ENCODE data around the gene TEX26. TPM values are rescaled to one million over a fixed set of nuclear protein-coding genes. Genes with fewer than 3 reads are reported as not detected.

Gene TEX26
- total RNA-seq, 2 donors from 2014 or later: not detected

- no peak overlapping the region for H3K27ac ChIP-seq (ENCODE audit: low read depth, low read length)
- TF ChIP-seq, protein P1, sequence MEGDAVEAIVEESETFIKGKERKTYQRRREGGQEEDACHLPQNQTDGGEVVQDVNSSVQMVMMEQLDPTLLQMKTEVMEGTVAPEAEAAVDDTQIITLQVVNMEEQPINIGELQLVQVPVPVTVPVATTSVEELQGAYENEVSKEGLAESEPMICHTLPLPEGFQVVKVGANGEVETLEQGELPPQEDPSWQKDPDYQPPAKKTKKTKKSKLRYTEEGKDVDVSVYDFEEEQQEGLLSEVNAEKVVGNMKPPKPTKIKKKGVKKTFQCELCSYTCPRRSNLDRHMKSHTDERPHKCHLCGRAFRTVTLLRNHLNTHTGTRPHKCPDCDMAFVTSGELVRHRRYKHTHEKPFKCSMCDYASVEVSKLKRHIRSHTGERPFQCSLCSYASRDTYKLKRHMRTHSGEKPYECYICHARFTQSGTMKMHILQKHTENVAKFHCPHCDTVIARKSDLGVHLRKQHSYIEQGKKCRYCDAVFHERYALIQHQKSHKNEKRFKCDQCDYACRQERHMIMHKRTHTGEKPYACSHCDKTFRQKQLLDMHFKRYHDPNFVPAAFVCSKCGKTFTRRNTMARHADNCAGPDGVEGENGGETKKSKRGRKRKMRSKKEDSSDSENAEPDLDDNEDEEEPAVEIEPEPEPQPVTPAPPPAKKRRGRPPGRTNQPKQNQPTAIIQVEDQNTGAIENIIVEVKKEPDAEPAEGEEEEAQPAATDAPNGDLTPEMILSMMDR (conservative IDR thresholded peaks at IDR 0.05): no peak
- no peaks in the 10 kb centered on the region for H3K4me1 ChIP-seq (ENCODE audit: control insufficient read depth, insufficient read depth, low read length)
- 88 to 100% methylated on average over 1 to 4 of the region's 4 CpGs for WGBS, 2 experiments (ENCODE audit: insufficient coverage in 1 of 2, insufficient read length in 1 of 2)
- Mint-ChIP-seq H3K27ac (no peak overlapping the region), H3K4me1 (peaks cover 16% of the 10 kb centered on the region), H3K9me3 (no peaks in the 10 kb centered on the region), H3K36me3 (ENCODE audit: low read depth) (no peaks in the 10 kb centered on the region), H3K27me3 (ENCODE audit: insufficient read depth) (no peaks in the 10 kb centered on the region), H3K4me3 (no peak overlapping the region)
- DNase-seq: no peak
- H3K4me3 ChIP-seq (ENCODE audit: low read length): no peak overlapping the region
- no peaks in the 10 kb centered on the region for H3K36me3 ChIP-seq (ENCODE audit: control insufficient read depth, insufficient read depth, low read length)
- H3K9ac ChIP-seq (ENCODE audit: extremely low read depth, low read length, poor library complexity, severe bottlenecking): no peak overlapping the region
- H3K9me3 ChIP-seq (ENCODE audit: control insufficient read depth, low read length): no peaks in the 10 kb centered on the region
- no peaks in the 10 kb centered on the region for H3K27me3 ChIP-seq (ENCODE audit: control insufficient read depth, insufficient read depth, low read length, poor library complexity, severe bottlenecking)
Observed at GRCh38 chr13:30984620-30985019, 52.2 kb downstream of the TEX26 start.

GRCh38 chr13:30985637-30986205 is 53.3 kb downstream of the TEX26 start:
- Mint-ChIP-seq H3K4me1 (peaks cover 16% of the 10 kb centered on the region), H3K36me3 (ENCODE audit: low read depth) (no peaks in the 10 kb centered on the region), H3K9me3 (no peaks in the 10 kb centered on the region), H3K27me3 (ENCODE audit: insufficient read depth) (no peaks in the 10 kb centered on the region), H3K27ac (no peak overlapping the region), H3K4me3 (no peak overlapping the region)
- no peaks in the 10 kb centered on the region for H3K36me3 ChIP-seq (ENCODE audit: control insufficient read depth, insufficient read depth, low read length)
- DNase-seq: no peak
- 84 to 100% methylated on average over 1 to 3 of the region's 3 CpGs for WGBS, 2 experiments (ENCODE audit: insufficient coverage in 1 of 2, insufficient read length in 1 of 2)
- H3K27me3 ChIP-seq (ENCODE audit: control insufficient read depth, insufficient read depth, low read length, poor library complexity, severe bottlenecking): no peaks in the 10 kb centered on the region
- no peak overlapping the region for H3K9ac ChIP-seq (ENCODE audit: extremely low read depth, low read length, poor library complexity, severe bottlenecking)
- H3K4me1 ChIP-seq (ENCODE audit: control insufficient read depth, insufficient read depth, low read length): no peaks in the 10 kb centered on the region
- H3K4me3 ChIP-seq (ENCODE audit: low read length): no peak overlapping the region
- no peak overlapping the region for H3K27ac ChIP-seq (ENCODE audit: low read depth, low read length)
- TF ChIP-seq, protein P1 (conservative IDR thresholded peaks at IDR 0.05): no peak
- no peaks in the 10 kb centered on the region for H3K9me3 ChIP-seq (ENCODE audit: control insufficient read depth, low read length)

- Histone ChIP-seq H3K4me1 (ENCODE audit: control insufficient read depth, insufficient read depth, low read length) (no peaks in the 10 kb centered on the region), H3K4me3 (ENCODE audit: low read length) (no peak overlapping the region), H3K27ac (ENCODE audit: low read depth, low read length) (no peak overlapping the region), H3K27me3 (ENCODE audit: control insufficient read depth, insufficient read depth, low read length, poor library complexity, severe bottlenecking) (no peaks in the 10 kb centered on the region), H3K9me3 (ENCODE audit: control insufficient read depth, low read length) (no peaks in the 10 kb centered on the region), H3K36me3 (ENCODE audit: control insufficient read depth, insufficient read depth, low read length) (no peaks in the 10 kb centered on the region), H3K9ac (ENCODE audit: extremely low read depth, low read length, poor library complexity, severe bottlenecking) (no peak overlapping the region)
- no peak overlapping the region for H3K27ac Mint-ChIP-seq
- H3K4me1 Mint-ChIP-seq: peaks cover 7% of the 10 kb centered on the region
- no peaks in the 10 kb centered on the region for H3K9me3 Mint-ChIP-seq
- 95 to 99% methylated on average over 8 of the region's 8 CpGs for WGBS, 2 experiments (ENCODE audit: insufficient coverage in 1 of 2, insufficient read length in 1 of 2)
- DNase-seq: no peak
- TF ChIP-seq, protein P1 (conservative IDR thresholded peaks at IDR 0.05): no peak
- no peak overlapping the region for H3K4me3 Mint-ChIP-seq
- no peaks in the 10 kb centered on the region for H3K36me3 Mint-ChIP-seq (ENCODE audit: low read depth)
- H3K27me3 Mint-ChIP-seq (ENCODE audit: insufficient read depth): no peaks in the 10 kb centered on the region
Observed at GRCh38 chr13:30991184-30991583, 58.7 kb downstream of the TEX26 start.

Measured in endodermal cell (in vitro differentiated cells).